Epithelial cell of esophagus (primary cell): Measurements from ENCODE around the gene TNN.

ENCODE experiments used
- DNase-seq: peaks from one replicate; pipeline ENCODE4 v3.0.0; 2010; ENCODE audit warnings: low read depth
- H3K4me3 ChIP-seq: 2 replicates; pipeline ENCODE4 v1.5.1; 2011; ENCODE audit warnings: mild to moderate bottlenecking, low read length, control low read depth
- CTCF ChIP-seq: IDR thresholded peaks from 2 replicates; pipeline ENCODE4 v1.5.1; 2011; ENCODE audit warnings: low read depth, mild to moderate bottlenecking, low read length, control low read depth, inconsistent platforms; ENCODE audit not compliant: insufficient read depth; ENCODE audit errors: missing control alignments

The TNN gene

GRCh38 chr1:175133673-175134435 is 66.2 kb downstream of the TNN start:
- no peak for TF ChIP-seq CTCF
- no peak for DNase-seq
- H3K4me3 ChIP-seq = no peak overlapping the region

- no peak overlapping the region for H3K4me3 ChIP-seq
- DNase-seq = no peak
- TF ChIP-seq CTCF = no peak
Measured at GRCh38 chr1:175134500-175134899, 66.9 kb downstream of the TNN start.

- TF ChIP-seq CTCF = no peak
- DNase-seq = no peak
- H3K4me3 ChIP-seq = no peak overlapping the region
Measured at GRCh38 chr1:175136246-175136645, 68.6 kb downstream of the TNN start.

- no peak overlapping the region for H3K4me3 ChIP-seq
- no peak for DNase-seq
- TF ChIP-seq CTCF = no peak
Measured at GRCh38 chr1:175137369-175137768, 69.7 kb downstream of the TNN start.

- DNase-seq = peak; percentile 71
- H3K4me3 ChIP-seq = no peak overlapping the region
- no peak for TF ChIP-seq CTCF
Measured at GRCh38 chr1:175138579-175138978, 70.9 kb downstream of the TNN start.

GRCh38 chr1:175145899-175146528 is 78.4 kb downstream of the TNN start:
- H3K4me3 ChIP-seq = no peak overlapping the region
- DNase-seq = peak; percentile 60
- no peak for TF ChIP-seq CTCF
